NCI-H1092 (cell line): Measurements from ENCODE around the gene ANKRD33B.
"Not testable (repeated sequence)": the region's sequence is repeated elsewhere in the genome, so short reads cannot be mapped to it uniquely, and the experiment has no call there.

ENCODE experiments used
- DNase-seq: peaks from one replicate; lab custom pipeline; 2025; lab: John Stamatoyannopoulos, UW

The ANKRD33B gene

DNA sequence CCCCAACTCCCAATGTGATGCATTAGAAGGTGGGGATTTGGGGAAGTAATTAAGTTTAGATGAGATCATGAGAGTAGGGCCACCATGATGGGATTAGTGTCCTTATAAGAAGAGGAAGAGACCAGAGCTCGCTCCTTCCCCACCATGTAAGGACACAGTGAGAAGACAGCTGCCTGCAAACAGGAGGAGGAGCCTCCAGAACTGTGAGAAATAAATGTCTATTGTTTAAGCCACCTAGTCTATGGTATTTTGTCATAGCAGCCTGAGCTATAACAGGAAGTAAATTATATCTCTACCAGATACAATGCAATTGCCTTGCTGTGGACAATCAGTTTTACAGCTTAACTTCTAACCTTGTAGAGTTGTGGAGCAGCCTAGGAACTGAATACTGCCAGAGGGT is 58.0 kb downstream of the ANKRD33B start:
- no peak for DNase-seq

DNA sequence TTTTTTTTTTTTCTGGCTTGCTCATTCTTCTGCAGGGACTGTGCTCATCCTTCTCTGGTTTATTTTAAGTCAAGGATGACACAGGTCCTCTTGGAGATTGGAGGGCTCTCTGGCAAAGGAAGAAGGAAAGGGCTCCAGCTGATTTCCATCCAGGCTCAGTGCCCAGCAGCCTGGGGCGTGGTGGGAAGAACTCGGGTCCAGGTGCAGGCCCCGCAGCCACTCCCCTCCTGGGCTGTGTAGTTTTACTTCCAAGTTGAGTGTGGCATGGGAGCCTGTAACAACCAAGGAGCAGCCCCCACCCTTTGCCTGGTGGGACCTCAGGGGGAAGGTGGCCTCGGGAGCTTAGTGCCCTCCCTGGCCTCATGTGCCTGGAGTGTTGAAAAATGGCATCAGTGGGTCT is 58.9 kb downstream of the ANKRD33B start:
- DNase-seq = no peak

DNA sequence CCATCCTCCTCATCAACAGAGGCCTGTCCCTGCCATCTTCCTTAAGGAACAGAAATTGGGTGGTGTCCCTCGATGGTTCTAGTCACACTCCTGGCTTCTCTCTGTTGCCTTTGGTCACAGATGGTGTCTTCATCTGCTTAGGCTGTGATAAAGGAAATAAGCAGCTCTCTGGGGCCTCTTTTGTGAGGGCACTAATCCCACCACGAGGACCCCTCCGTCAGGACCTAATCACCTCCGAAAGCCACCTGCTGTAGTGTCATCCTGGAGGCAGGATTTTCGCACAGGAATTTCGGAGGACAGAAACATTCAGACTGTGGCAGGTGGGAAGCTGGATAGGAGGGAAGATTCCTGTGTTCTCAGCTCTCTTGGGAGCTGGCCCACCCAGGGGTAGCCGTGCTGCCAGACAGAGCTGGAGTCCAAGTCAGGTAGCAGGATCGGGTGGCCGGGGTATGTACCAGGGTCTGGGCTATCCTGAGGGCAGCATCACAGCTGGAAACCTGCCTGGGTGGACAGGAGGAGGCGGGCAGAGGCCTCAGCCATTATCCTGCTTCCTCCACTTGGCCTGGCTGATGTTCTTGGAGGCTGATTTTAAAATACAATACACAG is 59.5 kb downstream of the ANKRD33B start:
- DNase-seq = no peak

GRCh38 chr5:10624206-10624605 is 60.3 kb downstream of the ANKRD33B start:
- DNase-seq = no peak

DNA sequence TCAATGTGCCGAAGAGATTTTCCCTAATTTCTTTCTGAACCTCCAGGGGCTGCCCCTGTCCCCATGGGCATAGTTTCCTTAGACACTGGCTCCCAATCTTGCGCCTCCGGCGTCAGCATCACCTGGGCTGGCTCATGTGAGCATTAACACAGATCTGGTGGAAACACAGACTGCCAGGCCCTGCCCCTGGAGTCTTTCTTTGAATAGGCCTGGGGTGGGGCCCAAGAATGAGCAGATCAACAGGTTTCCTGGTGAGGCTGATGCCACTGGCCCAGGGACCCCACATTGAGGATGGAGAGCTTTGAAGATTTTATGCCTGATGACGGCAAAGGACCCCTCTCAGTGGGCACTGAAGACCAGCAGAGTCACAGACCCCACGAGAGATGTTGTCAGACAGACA is 60.8 kb downstream of the ANKRD33B start:
- DNase-seq = no peak

DNA sequence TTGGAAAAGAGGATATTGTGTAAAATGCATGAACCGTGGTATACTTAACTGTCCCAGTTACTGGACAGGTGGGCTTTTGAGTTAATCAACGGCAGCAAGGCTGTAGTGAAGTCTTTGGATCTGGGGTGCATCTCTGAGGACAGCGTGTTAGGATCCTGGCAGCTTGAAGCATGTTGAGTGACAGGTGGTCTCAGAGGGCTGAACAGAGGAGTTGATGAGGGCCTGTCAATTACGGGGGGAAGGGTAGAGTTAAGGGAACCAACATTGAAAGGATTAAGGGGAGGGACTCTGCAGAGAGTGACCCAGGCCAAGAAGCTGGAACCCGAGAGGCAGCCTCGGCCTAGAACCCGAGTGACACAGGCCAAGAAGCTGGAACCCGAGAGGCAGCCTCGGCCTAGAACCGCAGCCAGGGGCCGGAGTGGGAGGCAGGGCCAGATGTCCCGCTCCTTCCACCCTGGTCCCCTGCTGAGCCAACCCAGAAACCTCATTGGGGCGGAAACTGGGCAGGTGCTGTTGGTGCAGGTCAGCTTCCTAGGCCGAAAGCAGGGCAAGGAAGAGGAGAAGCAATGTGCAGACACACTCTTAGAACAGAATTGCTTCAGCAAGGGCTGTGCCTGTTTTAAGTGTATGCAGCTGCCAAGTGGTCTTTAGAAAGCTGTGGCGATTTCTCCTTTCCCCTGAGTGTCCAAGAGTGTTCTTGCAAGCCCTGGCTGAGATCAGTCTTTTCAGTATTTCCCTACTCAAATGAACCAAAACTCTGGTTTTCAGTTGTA is 62.0 kb downstream of the ANKRD33B start:
- no peak for DNase-seq

DNA sequence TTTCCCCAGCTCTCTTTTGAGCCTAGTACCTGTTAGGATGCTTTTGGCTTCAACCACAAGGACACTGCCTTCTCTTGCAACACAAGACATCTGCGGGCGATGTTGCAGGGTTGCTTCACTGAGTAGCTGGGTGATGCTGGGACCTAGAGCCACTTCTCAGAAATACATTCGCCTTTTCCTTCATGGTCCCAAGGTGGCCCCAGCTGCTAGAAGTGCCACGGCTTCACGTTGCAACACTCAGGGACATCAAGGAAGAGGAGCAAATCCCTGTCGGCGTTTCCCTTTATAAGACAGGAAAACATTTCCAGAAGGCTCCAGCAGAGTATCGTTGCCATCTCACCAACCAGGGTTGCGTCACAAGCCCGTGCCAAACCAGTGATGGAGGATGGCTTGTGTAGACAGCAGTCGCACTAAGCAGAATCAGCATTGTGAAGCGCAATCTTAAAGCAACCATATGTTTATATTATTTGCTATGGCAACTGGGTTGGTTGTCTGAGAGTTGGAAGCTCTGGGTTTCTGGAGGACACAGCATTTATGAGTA is 62.7 kb downstream of the ANKRD33B start:
- no peak for DNase-seq

DNA sequence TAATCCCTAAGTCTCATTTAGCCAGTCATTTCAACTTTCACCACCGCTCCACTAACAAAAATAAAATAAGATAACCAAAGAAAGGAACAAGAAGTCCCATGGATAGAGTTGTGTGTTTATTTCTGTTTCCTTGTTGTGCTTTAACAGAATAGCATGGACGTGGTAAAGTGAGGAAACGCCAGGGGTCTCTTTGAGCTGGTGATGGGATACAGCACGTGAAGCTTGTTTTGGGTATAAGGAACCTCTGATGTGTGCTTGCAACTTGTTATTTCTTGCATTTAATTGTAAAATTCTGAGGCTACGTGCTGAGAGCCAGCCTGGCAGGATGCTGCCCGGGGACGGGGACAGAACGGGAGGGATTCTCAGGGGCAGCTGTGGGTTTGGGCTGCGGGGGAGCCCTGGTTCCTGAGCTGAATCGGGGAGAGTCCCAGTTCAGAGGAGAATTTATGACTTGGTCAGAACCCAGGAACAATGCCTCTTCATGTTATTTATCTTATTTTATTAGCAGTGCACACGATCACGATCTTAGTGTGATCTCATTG is 63.4 kb downstream of the ANKRD33B start:
- no peak for DNase-seq

GRCh38 chr5:10628601-10629000 is 64.7 kb downstream of the ANKRD33B start:
- DNase-seq = no peak

- DNase-seq = no peak
These were observed 65.8 kb downstream of the ANKRD33B start for GRCh38 chr5:10629682-10630081.

DNA sequence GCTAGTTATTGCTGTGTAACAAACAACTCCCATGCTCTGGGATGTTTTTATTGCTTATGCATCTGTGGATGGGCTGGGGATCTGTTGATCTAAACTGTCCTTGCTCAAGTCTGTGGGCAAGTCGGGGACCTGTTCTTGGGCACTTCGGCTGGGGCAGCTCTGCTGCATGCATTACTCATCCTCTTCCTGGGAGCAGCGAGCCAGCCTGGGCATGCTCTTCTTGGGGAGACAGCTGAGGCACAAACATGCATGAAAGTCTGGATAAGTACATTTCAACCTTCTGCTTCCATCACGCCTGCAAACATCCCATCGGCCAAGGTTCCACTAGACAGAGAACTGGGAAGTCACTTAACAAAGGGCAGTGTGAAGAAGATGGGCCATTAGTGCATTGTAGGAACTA is 66.3 kb downstream of the ANKRD33B start:
- no peak for DNase-seq

GRCh38 chr5:10630744-10631143 is 66.9 kb downstream of the ANKRD33B start:
- not testable (repeated sequence) for DNase-seq

GRCh38 chr5:10631316-10631996 is 67.6 kb downstream of the ANKRD33B start:
- no peak for DNase-seq

- no peak for DNase-seq
These were observed 68.4 kb downstream of the ANKRD33B start for GRCh38 chr5:10632110-10632761.

DNA sequence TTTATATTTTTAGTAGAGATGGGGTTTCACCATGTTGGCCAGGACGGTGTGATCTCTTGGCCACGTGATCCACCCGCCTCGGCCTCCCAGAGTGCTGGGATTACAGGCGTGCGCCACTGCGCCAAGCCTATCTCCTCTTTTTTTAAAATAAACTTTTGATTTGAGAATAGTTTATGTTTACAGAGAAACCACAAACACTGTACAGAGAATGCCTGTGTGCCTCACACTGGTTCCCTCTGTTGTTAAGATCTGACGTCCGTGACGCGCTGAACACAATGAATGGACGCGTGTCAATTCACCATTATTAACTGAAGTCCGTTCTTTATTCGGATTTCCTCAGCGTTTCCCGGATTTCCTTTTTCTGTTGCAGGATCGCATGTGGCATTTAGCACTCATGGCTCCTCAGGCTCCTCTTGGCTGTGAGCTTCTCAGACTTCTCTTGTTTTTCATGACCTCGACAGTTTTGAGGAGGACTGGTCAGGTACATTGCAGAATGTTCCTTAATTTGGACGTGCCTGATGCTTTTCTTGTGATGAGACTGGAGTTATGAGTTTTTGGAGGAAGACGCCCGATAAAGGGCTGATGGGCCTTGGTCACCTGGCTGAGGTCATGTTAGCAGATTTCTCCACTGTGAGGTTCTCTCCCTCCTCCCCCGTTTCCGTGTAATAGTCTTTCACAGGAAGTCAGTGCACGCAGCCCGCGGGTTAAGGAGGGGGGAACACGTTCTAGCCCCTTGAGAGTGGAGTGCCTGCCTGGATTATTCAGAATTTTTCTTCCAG is 69.6 kb downstream of the ANKRD33B start:
- no peak for DNase-seq

GRCh38 chr5:10634050-10634449 is 70.2 kb downstream of the ANKRD33B start:
- no peak for DNase-seq

DNA sequence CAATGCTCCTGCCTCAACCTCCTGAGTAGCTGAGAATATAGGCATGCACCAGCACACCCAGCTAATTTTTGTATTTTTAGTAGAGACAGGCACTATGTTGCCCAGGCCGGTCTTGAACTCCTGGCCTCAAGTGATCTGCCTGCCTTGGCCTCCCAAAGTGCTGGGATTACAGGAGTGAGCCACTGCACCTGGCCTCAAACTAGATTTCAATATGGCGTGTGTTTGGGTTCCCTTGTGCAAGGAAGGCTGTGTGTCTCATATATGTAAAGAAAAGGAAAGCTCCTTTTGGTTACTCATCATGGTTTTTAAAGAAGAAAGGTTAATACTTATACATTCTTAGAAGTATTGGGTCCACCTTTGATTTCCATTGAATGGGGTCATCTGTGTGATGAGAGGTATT is 70.7 kb downstream of the ANKRD33B start:
- no peak for DNase-seq

GRCh38 chr5:10635257-10635866 is 71.5 kb downstream of the ANKRD33B start:
- DNase-seq = no peak

GRCh38 chr5:10635867-10636350 is 72.0 kb downstream of the ANKRD33B start:
- no peak for DNase-seq

- DNase-seq = no peak
These were observed 72.7 kb downstream of the ANKRD33B start for GRCh38 chr5:10636363-10637142.
